ENCODE measurements around the gene CRYBB3.

GRCh38 chr22:25205847-25206246 lies 6.2 kb downstream of the CRYBB3 start:
- TF ChIP-seq RARB (CRISPR knock-in tag; IDR thresholded peaks at IDR 0.05) (no peak), CREB5 (CRISPR knock-in tag; IDR thresholded peaks at IDR 0.05; ENCODE audit: low read depth) (no peak), TCF4 (CRISPR knock-in tag; IDR thresholded peaks at IDR 0.05; ENCODE audit: borderline replicate concordance) (no peak), PATZ1 (CRISPR knock-in tag; IDR thresholded peaks at IDR 0.05; ENCODE audit: borderline replicate concordance) (no peak), ZNF70 (CRISPR knock-in tag; IDR thresholded peaks at IDR 0.05) (peak; percentile 96), ZNF565 (CRISPR knock-in tag; conservative IDR thresholded peaks at IDR 0.05; ENCODE audit: low read depth) (no peak), OSR1 (CRISPR knock-in tag; IDR thresholded peaks at IDR 0.05) (no peak), ARNTL (CRISPR knock-in tag; IDR thresholded peaks at IDR 0.05; ENCODE audit: borderline replicate concordance, low read depth) (no peak), SNAI2 (CRISPR knock-in tag; IDR thresholded peaks at IDR 0.05) (no peak), CSRNP3 (CRISPR knock-in tag; IDR thresholded peaks at IDR 0.05) (no peak), ZC3H10 (CRISPR knock-in tag; IDR thresholded peaks at IDR 0.05) (no peak)
